ENCODE results near the gene RARRES2.

The RARRES2 gene

DNA sequence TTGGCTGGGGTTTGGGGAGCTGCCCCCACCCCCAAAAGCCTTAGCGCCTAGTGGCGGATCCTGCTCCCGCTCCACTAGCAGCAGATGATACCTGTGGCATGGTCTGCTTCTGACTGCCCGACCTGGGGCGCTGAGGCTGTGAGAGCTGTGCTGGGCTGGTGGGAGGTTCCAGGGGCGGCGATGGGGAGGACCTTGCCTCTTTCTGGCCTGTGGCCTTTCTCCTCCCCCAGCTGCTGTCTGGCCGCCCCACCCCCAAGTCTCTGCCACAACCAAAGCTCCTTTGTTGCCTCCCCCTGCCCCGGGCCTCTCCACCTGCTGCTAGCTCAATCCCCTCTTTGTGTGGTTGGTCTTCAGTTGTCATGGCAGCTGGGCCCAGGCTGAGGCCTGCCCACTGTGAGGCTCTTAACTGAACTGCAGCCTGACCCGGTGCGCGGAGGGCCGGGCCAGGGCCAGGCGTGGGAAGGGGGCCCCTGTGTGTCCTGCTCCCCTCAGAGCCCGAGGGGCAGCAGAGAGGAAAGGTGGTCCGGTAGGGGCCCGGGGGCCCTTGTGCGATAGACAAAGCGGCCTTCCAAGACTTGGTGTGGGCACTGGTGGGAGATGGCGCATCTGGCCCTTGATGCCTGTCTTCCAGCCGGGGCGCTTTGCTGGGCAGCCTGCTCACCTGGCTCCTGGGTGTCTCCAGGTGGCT lies 42.4 kb upstream of the RARRES2 start:
- H3K4me2 ChIP-seq (ENCODE audit: low read length): peak overlapping the region; percentile 17
- peak overlapping the region; percentile 67 for H2AK5ac ChIP-seq (ENCODE audit: low read length)
- no peak for DNase-seq
- no CpG with 5 or more reads among the region's 22 CpGs for WGBS (ENCODE audit: extremely low coverage, insufficient coverage, insufficient read length)
- H3K79me2 ChIP-seq (ENCODE audit: control insufficient read depth, insufficient read depth, low read length, poor library complexity): peaks cover 12% of the 10 kb centered on the region
- H3K4ac ChIP-seq (ENCODE audit: low read depth, low read length): peak overlapping the region; percentile 80
- peak overlapping the region; percentile 42 for H2BK5ac ChIP-seq (ENCODE audit: low read depth, low read length, poor library complexity)
- peak overlapping the region; percentile 60 for H4K91ac ChIP-seq (ENCODE audit: low read depth, low read length)
- H3K9ac ChIP-seq (ENCODE audit: low read length): no peak overlapping the region
- H3K36me3 ChIP-seq (ENCODE audit: control insufficient read depth in 1 of 2, insufficient read depth in 2 of 2, low read length in 2 of 2): peaks cover 13 to 18% of the 10 kb centered on the region in 2 experiments
- H3K4me1 ChIP-seq (ENCODE audit: control insufficient read depth in 1 of 2, insufficient read depth in 2 of 2, low read length in 2 of 2): peaks cover 23 to 29% of the 10 kb centered on the region in 2 experiments
- peak overlapping the region; percentile 39 for H2BK120ac ChIP-seq (ENCODE audit: insufficient read depth, low read length, poor library complexity)
- H4K12ac ChIP-seq (ENCODE audit: low read depth, low read length): peak overlapping the region; percentile 11
- peak overlapping the region; percentile 76 for H3K14ac ChIP-seq (ENCODE audit: low read length)
- peak overlapping the region; percentile 2 for H2AFZ ChIP-seq (ENCODE audit: insufficient read depth, low read length, poor library complexity)
- peaks cover 2% of the 10 kb centered on the region for H3K9me3 ChIP-seq (ENCODE audit: insufficient read depth, low read depth, low read length)
- peak overlapping the region; percentile 70 for H2BK12ac ChIP-seq (ENCODE audit: low read length)
- H3K79me1 ChIP-seq (ENCODE audit: low read length): peaks cover 12% of the 10 kb centered on the region
- H3K27ac ChIP-seq (ENCODE audit: low read depth, low read length): no peak overlapping the region
- peak overlapping the region; percentile 95 for H3K18ac ChIP-seq (ENCODE audit: low read length)
- no peaks in the 10 kb centered on the region for H3K27me3 ChIP-seq (ENCODE audit: insufficient read depth, low read length)
- no peak overlapping the region for H3K4me3 ChIP-seq (ENCODE audit: low read depth, low read length)
- H3K23ac ChIP-seq (ENCODE audit: low read length): no peak overlapping the region
- peak overlapping the region; percentile 50 for H4K8ac ChIP-seq (ENCODE audit: low read depth, low read length)

- no peak overlapping the region for H3K4me3 ChIP-seq (ENCODE audit: low read depth, low read length)
- no peak overlapping the region for H3K4me2 ChIP-seq (ENCODE audit: low read length)
- H2BK12ac ChIP-seq (ENCODE audit: low read length): no peak overlapping the region
- H2BK120ac ChIP-seq (ENCODE audit: insufficient read depth, low read length, poor library complexity): no peak overlapping the region
- no peak overlapping the region for H3K27ac ChIP-seq (ENCODE audit: low read depth, low read length)
- H3K14ac ChIP-seq (ENCODE audit: low read length): no peak overlapping the region
- H4K91ac ChIP-seq (ENCODE audit: low read depth, low read length): peak overlapping the region; percentile 15
- peaks cover 21% of the 10 kb centered on the region for H3K79me1 ChIP-seq (ENCODE audit: low read length)
- H3K79me2 ChIP-seq (ENCODE audit: control insufficient read depth, insufficient read depth, low read length, poor library complexity): peaks cover 16% of the 10 kb centered on the region
- peaks cover 2% of the 10 kb centered on the region for H3K9me3 ChIP-seq (ENCODE audit: insufficient read depth, low read depth, low read length)
- no peak overlapping the region for H3K18ac ChIP-seq (ENCODE audit: low read length)
- no peak overlapping the region for H4K8ac ChIP-seq (ENCODE audit: low read depth, low read length)
- H3K23ac ChIP-seq (ENCODE audit: low read length): no peak overlapping the region
- H3K9ac ChIP-seq (ENCODE audit: low read length): no peak overlapping the region
- peaks cover 26 to 32% of the 10 kb centered on the region in 2 experiments for H3K4me1 ChIP-seq (ENCODE audit: control insufficient read depth in 1 of 2, insufficient read depth in 2 of 2, low read length in 2 of 2)
- H3K36me3 ChIP-seq (ENCODE audit: control insufficient read depth in 1 of 2, insufficient read depth in 2 of 2, low read length in 2 of 2): peaks cover 7 to 11% of the 10 kb centered on the region in 2 experiments
- DNase-seq: no peak
- no peak overlapping the region for H3K4ac ChIP-seq (ENCODE audit: low read depth, low read length)
- no peaks in the 10 kb centered on the region for H3K27me3 ChIP-seq (ENCODE audit: insufficient read depth, low read length)
- H2BK5ac ChIP-seq (ENCODE audit: low read depth, low read length, poor library complexity): no peak overlapping the region
- WGBS (ENCODE audit: extremely low coverage, insufficient coverage, insufficient read length): no CpG with 5 or more reads among the region's 4 CpGs
- H4K12ac ChIP-seq (ENCODE audit: low read depth, low read length): no peak overlapping the region
- H2AFZ ChIP-seq (ENCODE audit: insufficient read depth, low read length, poor library complexity): no peak overlapping the region
- H2AK5ac ChIP-seq (ENCODE audit: low read length): no peak overlapping the region
Observed at GRCh38 chr7:150382844-150383225, 41.4 kb upstream of the RARRES2 start.

GRCh38 chr7:150382123-150382843 lies 40.9 kb upstream of the RARRES2 start:
- Histone ChIP-seq H3K23ac (ENCODE audit: low read length) (no peak overlapping the region), H2BK120ac (ENCODE audit: insufficient read depth, low read length, poor library complexity) (no peak overlapping the region), H3K14ac (ENCODE audit: low read length) (no peak overlapping the region), H3K27ac (ENCODE audit: low read depth, low read length) (no peak overlapping the region), H3K79me2 (ENCODE audit: control insufficient read depth, insufficient read depth, low read length, poor library complexity) (peaks cover 16% of the 10 kb centered on the region), H2BK12ac (ENCODE audit: low read length) (peak overlapping the region; percentile 25), H3K4me1 (ENCODE audit: control insufficient read depth in 1 of 2, insufficient read depth in 2 of 2, low read length in 2 of 2) (peaks cover 30 to 35% of the 10 kb centered on the region in 2 experiments), H3K27me3 (ENCODE audit: insufficient read depth, low read length) (no peaks in the 10 kb centered on the region), H3K9me3 (ENCODE audit: insufficient read depth, low read depth, low read length) (peaks cover 2% of the 10 kb centered on the region), H2BK5ac (ENCODE audit: low read depth, low read length, poor library complexity) (no peak overlapping the region), H3K18ac (ENCODE audit: low read length) (peak overlapping the region; percentile 49), H3K9ac (ENCODE audit: low read length) (no peak overlapping the region), H2AFZ (ENCODE audit: insufficient read depth, low read length, poor library complexity) (no peak overlapping the region), H3K36me3 (ENCODE audit: control insufficient read depth in 1 of 2, insufficient read depth in 2 of 2, low read length in 2 of 2) (peaks cover 5 to 9% of the 10 kb centered on the region in 2 experiments), H3K79me1 (ENCODE audit: low read length) (peaks cover 24% of the 10 kb centered on the region), H4K91ac (ENCODE audit: low read depth, low read length) (peak overlapping the region; percentile 15), H2AK5ac (ENCODE audit: low read length) (peak overlapping the region; percentile 14), H3K4ac (ENCODE audit: low read depth, low read length) (no peak overlapping the region), H3K4me3 (ENCODE audit: low read depth, low read length) (no peak overlapping the region), H4K8ac (ENCODE audit: low read depth, low read length) (no peak overlapping the region), H4K12ac (ENCODE audit: low read depth, low read length) (no peak overlapping the region), H3K4me2 (ENCODE audit: low read length) (no peak overlapping the region)
- WGBS (ENCODE audit: extremely low coverage, insufficient coverage, insufficient read length): no CpG with 5 or more reads among the region's 20 CpGs
- DNase-seq: no peak

DNA sequence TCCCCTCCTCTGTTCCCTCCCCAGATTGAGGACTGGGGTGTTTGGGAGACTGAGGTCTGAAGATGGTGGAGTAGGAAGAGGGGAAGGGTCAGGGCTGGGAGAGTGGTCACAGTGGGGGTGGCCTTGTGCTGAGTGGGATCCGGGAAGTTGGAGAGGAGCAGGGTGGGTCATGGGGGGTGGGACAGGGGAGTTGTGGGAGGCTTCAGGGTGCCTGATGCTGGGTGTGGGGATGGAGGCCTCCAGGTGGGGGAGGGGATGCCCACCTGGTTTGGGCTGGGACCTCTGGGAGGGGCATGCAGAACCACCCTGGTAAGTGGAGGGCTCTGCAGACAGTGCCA lies 40.3 kb upstream of the RARRES2 start:
- Histone ChIP-seq H4K91ac (ENCODE audit: low read depth, low read length) (no peak overlapping the region), H3K4me3 (ENCODE audit: low read depth, low read length) (no peak overlapping the region), H3K36me3 (ENCODE audit: control insufficient read depth in 1 of 2, insufficient read depth in 2 of 2, low read length in 2 of 2) (peaks cover 5 to 9% of the 10 kb centered on the region in 2 experiments), H3K9me3 (ENCODE audit: insufficient read depth, low read depth, low read length) (peaks cover 2% of the 10 kb centered on the region), H3K4me1 (ENCODE audit: control insufficient read depth in 1 of 2, insufficient read depth in 2 of 2, low read length in 2 of 2) (peaks cover 30 to 36% of the 10 kb centered on the region in 2 experiments), H2AK5ac (ENCODE audit: low read length) (no peak overlapping the region), H2BK12ac (ENCODE audit: low read length) (no peak overlapping the region), H4K8ac (ENCODE audit: low read depth, low read length) (no peak overlapping the region), H3K18ac (ENCODE audit: low read length) (no peak overlapping the region), H3K4me2 (ENCODE audit: low read length) (no peak overlapping the region), H3K27ac (ENCODE audit: low read depth, low read length) (no peak overlapping the region), H4K12ac (ENCODE audit: low read depth, low read length) (no peak overlapping the region), H3K79me2 (ENCODE audit: control insufficient read depth, insufficient read depth, low read length, poor library complexity) (peaks cover 16% of the 10 kb centered on the region), H3K79me1 (ENCODE audit: low read length) (peaks cover 24% of the 10 kb centered on the region), H2BK120ac (ENCODE audit: insufficient read depth, low read length, poor library complexity) (no peak overlapping the region), H2AFZ (ENCODE audit: insufficient read depth, low read length, poor library complexity) (no peak overlapping the region), H3K23ac (ENCODE audit: low read length) (no peak overlapping the region), H3K27me3 (ENCODE audit: insufficient read depth, low read length) (no peaks in the 10 kb centered on the region), H3K4ac (ENCODE audit: low read depth, low read length) (no peak overlapping the region), H3K14ac (ENCODE audit: low read length) (no peak overlapping the region), H2BK5ac (ENCODE audit: low read depth, low read length, poor library complexity) (no peak overlapping the region), H3K9ac (ENCODE audit: low read length) (no peak overlapping the region)
- WGBS (ENCODE audit: extremely low coverage, insufficient coverage, insufficient read length): no CpG with 5 or more reads among the region's 1 CpG
- DNase-seq: no peak

All from trophoblast cell (in vitro differentiated cells and primary cell).